Uterus (tissue), 2 donors: ENCODE data around the gene ITPR2.

ENCODE experiments used
- POLR2A ChIP-seq, 2 donors: fragments of 450-650 bp; IDR thresholded peaks; one replicate each; pipeline ENCODE4 v1.6.1; 2016; ENCODE audit warnings: antibody characterized with exemption in 2 of 2, mild to moderate bottlenecking in 1 of 2, moderate library complexity in 1 of 2
- TF ChIP-seq, protein P1 (sequence below), 4 experiments: fragments of 200-600 bp in 2 of 4; fragments of 450-650 bp in 2 of 4; sonication (generic) in 2 of 4; IDR thresholded peaks; one replicate each; pipeline ENCODE4 v1.5.1; 2016 to 2019; ENCODE audit warnings: antibody characterized with exemption in 4 of 4, mild to moderate bottlenecking in 2 of 4, moderate library complexity in 1 of 4

DNA sequence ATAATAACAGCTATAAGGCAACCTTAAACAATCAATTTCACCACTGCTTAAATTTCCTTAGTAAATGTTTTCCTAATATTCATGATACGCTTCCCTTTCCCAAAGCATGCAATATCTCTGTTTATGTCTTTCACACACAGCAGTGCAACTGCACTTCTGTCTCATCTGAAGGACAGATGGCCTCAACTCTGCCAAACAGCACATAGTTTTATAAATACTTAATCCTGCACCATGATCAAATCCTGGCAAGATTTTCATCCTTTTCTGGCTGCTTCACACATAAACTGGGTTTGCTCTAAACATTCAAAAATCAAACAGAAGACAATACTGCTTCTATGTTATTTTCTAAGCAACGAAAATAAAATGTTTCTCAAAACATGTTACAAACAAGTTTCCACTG, 266.3 kb downstream of the ITPR2 start:
- TF ChIP-seq, protein P1, sequence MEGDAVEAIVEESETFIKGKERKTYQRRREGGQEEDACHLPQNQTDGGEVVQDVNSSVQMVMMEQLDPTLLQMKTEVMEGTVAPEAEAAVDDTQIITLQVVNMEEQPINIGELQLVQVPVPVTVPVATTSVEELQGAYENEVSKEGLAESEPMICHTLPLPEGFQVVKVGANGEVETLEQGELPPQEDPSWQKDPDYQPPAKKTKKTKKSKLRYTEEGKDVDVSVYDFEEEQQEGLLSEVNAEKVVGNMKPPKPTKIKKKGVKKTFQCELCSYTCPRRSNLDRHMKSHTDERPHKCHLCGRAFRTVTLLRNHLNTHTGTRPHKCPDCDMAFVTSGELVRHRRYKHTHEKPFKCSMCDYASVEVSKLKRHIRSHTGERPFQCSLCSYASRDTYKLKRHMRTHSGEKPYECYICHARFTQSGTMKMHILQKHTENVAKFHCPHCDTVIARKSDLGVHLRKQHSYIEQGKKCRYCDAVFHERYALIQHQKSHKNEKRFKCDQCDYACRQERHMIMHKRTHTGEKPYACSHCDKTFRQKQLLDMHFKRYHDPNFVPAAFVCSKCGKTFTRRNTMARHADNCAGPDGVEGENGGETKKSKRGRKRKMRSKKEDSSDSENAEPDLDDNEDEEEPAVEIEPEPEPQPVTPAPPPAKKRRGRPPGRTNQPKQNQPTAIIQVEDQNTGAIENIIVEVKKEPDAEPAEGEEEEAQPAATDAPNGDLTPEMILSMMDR (IDR thresholded peaks at IDR 0.05): no peak
- TF ChIP-seq POLR2A (IDR thresholded peaks at IDR 0.05): no peak
